ENCODE results near the gene SLAMF8. TPM values are rescaled to one million over a fixed set of nuclear protein-coding genes. Genes with fewer than 3 reads are reported as not detected.

The SLAMF8 gene
- total RNA-seq, 1 donor from 2014 or later: not detected

GRCh38 chr1:159860456-159860855 is 33.8 kb downstream of the SLAMF8 start:
- no peaks in the 10 kb centered on the region for H3K9me3 Mint-ChIP-seq
- no peaks in the 10 kb centered on the region for H3K4me1 Mint-ChIP-seq (ENCODE audit: unreplicated experiment)
- no peak for DNase-seq (ENCODE audit: extremely low spot score, unreplicated experiment)
- H3K27me3 Mint-ChIP-seq: peaks cover 31% of the 10 kb centered on the region
- TF ChIP-seq, protein P1, sequence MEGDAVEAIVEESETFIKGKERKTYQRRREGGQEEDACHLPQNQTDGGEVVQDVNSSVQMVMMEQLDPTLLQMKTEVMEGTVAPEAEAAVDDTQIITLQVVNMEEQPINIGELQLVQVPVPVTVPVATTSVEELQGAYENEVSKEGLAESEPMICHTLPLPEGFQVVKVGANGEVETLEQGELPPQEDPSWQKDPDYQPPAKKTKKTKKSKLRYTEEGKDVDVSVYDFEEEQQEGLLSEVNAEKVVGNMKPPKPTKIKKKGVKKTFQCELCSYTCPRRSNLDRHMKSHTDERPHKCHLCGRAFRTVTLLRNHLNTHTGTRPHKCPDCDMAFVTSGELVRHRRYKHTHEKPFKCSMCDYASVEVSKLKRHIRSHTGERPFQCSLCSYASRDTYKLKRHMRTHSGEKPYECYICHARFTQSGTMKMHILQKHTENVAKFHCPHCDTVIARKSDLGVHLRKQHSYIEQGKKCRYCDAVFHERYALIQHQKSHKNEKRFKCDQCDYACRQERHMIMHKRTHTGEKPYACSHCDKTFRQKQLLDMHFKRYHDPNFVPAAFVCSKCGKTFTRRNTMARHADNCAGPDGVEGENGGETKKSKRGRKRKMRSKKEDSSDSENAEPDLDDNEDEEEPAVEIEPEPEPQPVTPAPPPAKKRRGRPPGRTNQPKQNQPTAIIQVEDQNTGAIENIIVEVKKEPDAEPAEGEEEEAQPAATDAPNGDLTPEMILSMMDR (conservative IDR thresholded peaks at IDR 0.05): no peak
- H3K4me3 Mint-ChIP-seq: no peak overlapping the region
- H3K36me3 Mint-ChIP-seq: no peaks in the 10 kb centered on the region
- no peak overlapping the region for H3K27ac Mint-ChIP-seq

DNA sequence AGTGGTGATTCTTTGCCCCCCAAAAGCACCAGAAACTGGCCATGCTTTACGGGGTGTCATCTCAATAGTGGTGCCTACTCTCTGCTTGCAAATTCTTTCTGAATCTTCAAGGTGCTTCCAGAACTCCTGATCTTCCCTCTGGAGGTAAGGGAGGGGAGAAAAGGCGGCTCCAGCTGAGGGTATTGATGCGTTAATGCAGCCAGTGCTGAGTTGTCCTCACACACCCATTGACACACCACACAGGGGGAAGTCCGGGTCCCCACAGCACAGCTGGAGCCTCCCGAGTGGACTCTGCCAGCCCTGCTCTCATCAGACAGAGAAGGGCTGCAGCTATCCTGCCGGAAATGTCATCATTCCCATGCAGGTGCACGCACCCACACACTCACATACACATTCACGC is 34.5 kb downstream of the SLAMF8 start:
- no peak overlapping the region for H3K4me3 Mint-ChIP-seq
- H3K27me3 Mint-ChIP-seq: peaks cover 32% of the 10 kb centered on the region
- no peak for DNase-seq (ENCODE audit: extremely low spot score, unreplicated experiment)
- no peaks in the 10 kb centered on the region for H3K9me3 Mint-ChIP-seq
- H3K36me3 Mint-ChIP-seq: no peaks in the 10 kb centered on the region
- TF ChIP-seq, protein P1 (conservative IDR thresholded peaks at IDR 0.05): no peak
- H3K4me1 Mint-ChIP-seq (ENCODE audit: unreplicated experiment): no peaks in the 10 kb centered on the region
- H3K27ac Mint-ChIP-seq: no peak overlapping the region

- TF ChIP-seq, protein P1 (conservative IDR thresholded peaks at IDR 0.05): no peak
- H3K4me1 Mint-ChIP-seq (ENCODE audit: unreplicated experiment): no peaks in the 10 kb centered on the region
- H3K27ac Mint-ChIP-seq: no peak overlapping the region
- no peaks in the 10 kb centered on the region for H3K36me3 Mint-ChIP-seq
- H3K4me3 Mint-ChIP-seq: no peak overlapping the region
- H3K9me3 Mint-ChIP-seq: no peaks in the 10 kb centered on the region
- H3K27me3 Mint-ChIP-seq: peaks cover 31% of the 10 kb centered on the region
- DNase-seq (ENCODE audit: extremely low spot score, unreplicated experiment): no peak
Observed at GRCh38 chr1:159862031-159862430, 35.4 kb downstream of the SLAMF8 start.

- DNase-seq (ENCODE audit: extremely low spot score, unreplicated experiment): no peak
- Mint-ChIP-seq H3K4me1 (ENCODE audit: unreplicated experiment) (no peaks in the 10 kb centered on the region), H3K4me3 (no peak within 1 kb of the TSS), H3K27me3 (peaks cover 31% of the 10 kb centered on the region), H3K27ac (no peak within 1 kb of the TSS), H3K9me3 (no peaks in the 10 kb centered on the region), H3K36me3 (no peaks in the 10 kb centered on the region)
- TF ChIP-seq, protein P1 (conservative IDR thresholded peaks at IDR 0.05): no peak
Observed at GRCh38 chr1:159862557-159862956, 35.9 kb downstream of the SLAMF8 start, which contains the start of gene VSIG8. Gene VSIG8, minus strand, starts transcription at chr1:159862657. Its CDS starts 136 bp downstream, at chr1:159862521.

DNA sequence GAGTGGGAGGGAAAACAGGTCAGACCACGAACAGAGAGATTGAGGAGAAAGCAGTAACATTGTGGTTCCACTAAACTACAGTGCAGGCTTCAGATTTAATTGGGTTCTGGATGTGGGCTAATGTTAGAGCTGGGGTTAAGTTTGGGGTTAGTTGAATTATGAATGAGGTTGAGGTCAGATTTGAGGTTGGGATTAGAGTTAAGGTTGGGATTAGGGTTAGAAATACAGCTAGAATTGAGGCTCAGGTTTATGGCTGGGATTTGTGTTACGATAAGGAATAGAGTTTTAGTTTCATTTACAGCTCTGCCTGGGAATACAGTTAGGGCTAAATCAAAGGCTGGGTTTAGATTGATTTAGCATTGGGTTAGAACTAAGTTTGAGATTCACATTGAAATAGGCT is 37.6 kb downstream of the SLAMF8 start:
- H3K4me3 Mint-ChIP-seq: no peak overlapping the region
- H3K27ac Mint-ChIP-seq: no peak overlapping the region
- no peaks in the 10 kb centered on the region for H3K9me3 Mint-ChIP-seq
- H3K4me1 Mint-ChIP-seq (ENCODE audit: unreplicated experiment): no peaks in the 10 kb centered on the region
- no peaks in the 10 kb centered on the region for H3K36me3 Mint-ChIP-seq
- H3K27me3 Mint-ChIP-seq: peaks cover 23% of the 10 kb centered on the region
- DNase-seq (ENCODE audit: extremely low spot score, unreplicated experiment): no peak
- TF ChIP-seq, protein P1 (conservative IDR thresholded peaks at IDR 0.05): no peak

DNA sequence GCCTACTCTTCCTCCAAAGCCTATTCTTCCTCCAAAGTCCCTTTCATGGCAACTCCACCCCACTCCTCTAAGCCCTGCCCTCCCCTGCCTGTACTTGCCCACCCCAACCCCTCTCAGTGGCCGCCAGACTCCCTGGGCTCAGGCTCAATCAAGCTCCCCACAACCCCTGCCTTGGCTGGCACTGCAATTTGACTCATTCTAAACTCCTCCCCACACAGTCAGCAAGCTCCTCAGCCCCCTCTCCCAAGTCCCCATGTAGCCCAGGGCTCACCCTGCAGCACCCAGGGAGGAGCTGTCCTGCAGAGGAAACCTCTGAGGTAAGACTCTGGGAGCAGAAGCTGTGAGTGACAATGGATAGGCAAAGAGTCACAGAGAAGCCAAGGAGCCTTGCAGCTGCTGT is 39.4 kb downstream of the SLAMF8 start:
- Mint-ChIP-seq H3K9me3 (no peaks in the 10 kb centered on the region), H3K27me3 (peaks cover 26% of the 10 kb centered on the region), H3K4me1 (ENCODE audit: unreplicated experiment) (no peaks in the 10 kb centered on the region), H3K36me3 (no peaks in the 10 kb centered on the region), H3K4me3 (no peak overlapping the region), H3K27ac (no peak overlapping the region)
- TF ChIP-seq, protein P1 (conservative IDR thresholded peaks at IDR 0.05): no peak
- DNase-seq (ENCODE audit: extremely low spot score, unreplicated experiment): no peak
